Left colon (tissue), 2 donors: ENCODE results near the gene PEA15. TPM values are rescaled to one million over a fixed set of nuclear protein-coding genes. Genes with fewer than 3 reads are reported as not detected.

Source experiments
- ATAC-seq: fragments of 200-7000 bp; cut with Tn5 transposase; one replicate; pipeline ENCODE4 v1.9.1; 2020; ENCODE audit warnings: mild to moderate bottlenecking, moderate library complexity
- DNase-seq, 2 donors: peaks; one replicate each; pipeline ENCODE4 v3.0.0-alpha.2; 2020
- intact Hi-C, 2 donors: fragments of 100-400 bp; cut with DNase I in 1 of 2; cut with micrococcal nuclease in 1 of 2; formaldehyde crosslinking; loops; one replicate each; pipeline versions ENCODE4 v1.11.2 to v1.14.0; 2022; cut with DNase I, micrococcal nuclease
- total RNA-seq, 2 donors: library from RNA; stranded (reverse); fragmentation: NEBNext Ultra II Directional; extraction: Animal tissue kit (Norgen Biotek cat#: 25700); gene quantifications; one replicate each; pipeline ENCODE4 v1.2.1, GENCODE V29; 2021
- donor health status: DM: no; HTN: no; CAD: no.
- donor health status: DM: yes; HTN: yes; CAD: no.

PEA15 gene
- total RNA-seq, 2 donors from 2014 or later = 26.2 to 42.4 TPM

GRCh38 chr1:160206036-160206389 lies 829 bp downstream of the PEA15 start:
- intact Hi-C loops = no loop called here

GRCh38 chr1:160206421-160207117 lies 1.4 kb downstream of the PEA15 start:
- DNase-seq (no peak), ATAC-seq (no peak)
- intact Hi-C loops = no loop called here

More at GRCh38 chr1:160206036-160206389, 829 bp downstream of the PEA15 start:
- DNase-seq (peak; percentile 47), ATAC-seq (peak; percentile 55)

GRCh38 chr1:160207118-160207650 lies 2.0 kb downstream of the PEA15 start:
- ATAC-seq (no peak), DNase-seq (no peak)
- intact Hi-C loops = no loop called here

- DNase-seq (no peak), ATAC-seq (no peak)
- intact Hi-C loops = no loop called here
These were observed 2.8 kb downstream of the PEA15 start for GRCh38 chr1:160207771-160208556.

- intact Hi-C loops = no loop called here
- no peak for DNase-seq
- no peak for ATAC-seq
These were observed 3.6 kb downstream of the PEA15 start for GRCh38 chr1:160208557-160209320.

- intact Hi-C loops = loop anchor here in 1 of 2 donors (10.0 kb wide), 1 partner anchor 105 kb away; no protein-coding TSS in a partner anchor
- DNase-seq = no peak
- ATAC-seq = no peak
These were observed 4.3 kb downstream of the PEA15 start for GRCh38 chr1:160209321-160210046.

- no peak for DNase-seq
- intact Hi-C loops = loop anchor here in 1 of 2 donors (10.0 kb wide), 1 partner anchor 106 kb away; no protein-coding TSS in a partner anchor
- ATAC-seq = no peak
These were observed 5.4 kb downstream of the PEA15 start for GRCh38 chr1:160210561-160210960.

- no peak for ATAC-seq
- no peak for DNase-seq
- intact Hi-C loops = loop anchor here in 1 of 2 donors (10.0 kb wide), 1 partner anchor 106 kb away; no protein-coding TSS in a partner anchor
These were observed 6.0 kb downstream of the PEA15 start for GRCh38 chr1:160211046-160211790.

GRCh38 chr1:160214481-160215140 lies 9.4 kb downstream of the PEA15 start:
- intact Hi-C loops = loop anchor here in 1 of 2 donors (10.0 kb wide), 1 partner anchor 110 kb away; no protein-coding TSS in a partner anchor
- ATAC-seq = peak; percentile 83
- peak; percentile 54 to 55 for DNase-seq

GRCh38 chr1:160216301-160216700 lies 11.1 kb downstream of the PEA15 start:
- DNase-seq = no peak
- intact Hi-C loops = loop anchor here in 1 of 2 donors (10.0 kb wide), 1 partner anchor 112 kb away; no protein-coding TSS in a partner anchor
- ATAC-seq = no peak

- ATAC-seq = peak; percentile 76
- intact Hi-C loops = loop anchor here in 1 of 2 donors (2.0 to 10.0 kb wide), 2 partner anchors 25 to 113 kb away; no protein-coding TSS in a partner anchor
These were observed 12.4 kb downstream of the PEA15 start for GRCh38 chr1:160217481-160218051.

GRCh38 chr1:160219062-160219929 lies 14.1 kb downstream of the PEA15 start:
- peak; percentile 28 to 49 for DNase-seq
- intact Hi-C loops = loop anchor here in 1 of 2 donors (2.0 to 10.0 kb wide), 2 partner anchors 26 to 114 kb away; no protein-coding TSS in a partner anchor
- ATAC-seq = peak; percentile 57

More at GRCh38 chr1:160217481-160218051, 12.4 kb downstream of the PEA15 start:
- peak in 1 of 2 donors; percentile 47 for DNase-seq

GRCh38 chr1:160220301-160220700 lies 15.1 kb downstream of the PEA15 start:
- DNase-seq (no peak), ATAC-seq (no peak)
- intact Hi-C loops = no loop called here

- ATAC-seq (no peak), DNase-seq (no peak)
- intact Hi-C loops = no loop called here
These were observed 15.9 kb downstream of the PEA15 start for GRCh38 chr1:160221089-160221488.

- no peak for ATAC-seq
These were observed 17.4 kb downstream of the PEA15 start for GRCh38 chr1:160222546-160222945.

GRCh38 chr1:160224606-160225005 lies 19.4 kb downstream of the PEA15 start:
- ATAC-seq = no peak
- intact Hi-C loops = no loop called here
- DNase-seq = no peak

More at GRCh38 chr1:160222546-160222945, 17.4 kb downstream of the PEA15 start:
- intact Hi-C loops = no loop called here
- no peak for DNase-seq
